ENCODE data around the gene PRIMPOL. TPM values are rescaled to one million over a fixed set of nuclear protein-coding genes. Genes with fewer than 3 reads are reported as not detected.

PRIMPOL gene
- total RNA-seq, 1 experiment from 2014 or later = 12.7 TPM

GRCh38 chr4:184744236-184744635 is 94.7 kb downstream of the PRIMPOL start:
- TF ChIP-seq CTCF (IDR thresholded peaks at IDR 0.05; ENCODE audit: unreplicated experiment) = no peak
- H3K4me3 Mint-ChIP-seq (ENCODE audit: low read depth, unreplicated experiment) = no peak overlapping the region
- H3K27ac Mint-ChIP-seq (ENCODE audit: unreplicated experiment) = no peak overlapping the region
- H3K4me1 Mint-ChIP-seq (ENCODE audit: low read depth, unreplicated experiment) = peaks cover 39% of the 10 kb centered on the region
- no peak for DNase-seq
- H3K9me3 Mint-ChIP-seq (ENCODE audit: low read depth, unreplicated experiment) = no peaks in the 10 kb centered on the region
- H3K27me3 Mint-ChIP-seq (ENCODE audit: unreplicated experiment) = no peaks in the 10 kb centered on the region
- H3K36me3 Mint-ChIP-seq (ENCODE audit: insufficient read depth, unreplicated experiment) = peaks cover 18% of the 10 kb centered on the region
- intact Hi-C loops (cut with micrococcal nuclease; ENCODE audit: unreplicated experiment) = no loop called here
- CTCF ChIA-PET = no interaction called here
- no TSS peak for BruUV-seq (replicated peaks)

Other genes starting within 250 kb of the PRIMPOL start
- 27.3 and 28.2 TPM in 2 replicates for gene IRF2, start 175.2 kb upstream of the PRIMPOL start, total RNA-seq (2022)
- 21.8 and 22.2 TPM in 2 replicates for gene CASP3, start 291 bp upstream of the PRIMPOL start, total RNA-seq (2022)
- gene CENPU, start 84.4 kb downstream of the PRIMPOL start, total RNA-seq (2022) = 61.3 and 79.2 TPM in 2 replicates
- gene ACSL1, start 176.2 kb downstream of the PRIMPOL start, total RNA-seq (2022) = 19.1 and 31.9 TPM in 2 replicates